ENCODE measurements around the gene KRTAP22-2. TPM values are rescaled to one million over a fixed set of nuclear protein-coding genes. Genes with fewer than 3 reads are reported as not detected.

The KRTAP22-2 gene
- total RNA-seq, 4 donors from 2014 or later, result not detected

DNA sequence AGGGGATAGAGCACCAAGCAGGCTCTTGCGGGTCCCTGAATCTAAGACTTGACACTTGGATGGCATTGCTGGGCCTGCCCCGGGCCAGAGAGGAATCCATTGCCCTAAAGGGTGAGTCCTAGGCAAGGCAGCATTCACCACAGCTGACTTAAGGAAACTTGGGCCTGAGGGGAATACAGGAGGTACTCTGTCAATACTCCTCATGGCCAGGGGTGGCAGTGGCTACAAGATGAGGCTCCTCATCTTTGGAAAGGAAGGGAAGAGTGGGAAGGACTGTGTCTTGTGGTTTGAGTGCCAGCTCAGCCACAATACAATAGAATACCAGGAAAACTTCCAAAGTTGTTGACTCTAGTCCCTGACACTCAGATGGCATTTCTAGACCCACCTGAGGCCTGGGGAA is 15.8 kb upstream of the KRTAP22-2 start:
- in situ Hi-C loops (cut with MboI; ENCODE audit: low pct_ligation_motif_present in 1 of 4, low pct_unique_long_range_greater_than_20kb in 1 of 4, low sequenced_read_pairs in 3 of 4), result no loop called here
- Histone ChIP-seq H3K27me3 (no peaks in the 10 kb centered on the region), H3K27ac (no peak overlapping the region), H3K9me3 (no peaks in the 10 kb centered on the region), H3K36me3 (no peaks in the 10 kb centered on the region), H3K4me3 (no peak overlapping the region), H3K4me1 (no peaks in the 10 kb centered on the region)
- DNase-seq, result no peak
- TF ChIP-seq, protein P1, sequence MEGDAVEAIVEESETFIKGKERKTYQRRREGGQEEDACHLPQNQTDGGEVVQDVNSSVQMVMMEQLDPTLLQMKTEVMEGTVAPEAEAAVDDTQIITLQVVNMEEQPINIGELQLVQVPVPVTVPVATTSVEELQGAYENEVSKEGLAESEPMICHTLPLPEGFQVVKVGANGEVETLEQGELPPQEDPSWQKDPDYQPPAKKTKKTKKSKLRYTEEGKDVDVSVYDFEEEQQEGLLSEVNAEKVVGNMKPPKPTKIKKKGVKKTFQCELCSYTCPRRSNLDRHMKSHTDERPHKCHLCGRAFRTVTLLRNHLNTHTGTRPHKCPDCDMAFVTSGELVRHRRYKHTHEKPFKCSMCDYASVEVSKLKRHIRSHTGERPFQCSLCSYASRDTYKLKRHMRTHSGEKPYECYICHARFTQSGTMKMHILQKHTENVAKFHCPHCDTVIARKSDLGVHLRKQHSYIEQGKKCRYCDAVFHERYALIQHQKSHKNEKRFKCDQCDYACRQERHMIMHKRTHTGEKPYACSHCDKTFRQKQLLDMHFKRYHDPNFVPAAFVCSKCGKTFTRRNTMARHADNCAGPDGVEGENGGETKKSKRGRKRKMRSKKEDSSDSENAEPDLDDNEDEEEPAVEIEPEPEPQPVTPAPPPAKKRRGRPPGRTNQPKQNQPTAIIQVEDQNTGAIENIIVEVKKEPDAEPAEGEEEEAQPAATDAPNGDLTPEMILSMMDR (IDR thresholded peaks at IDR 0.05), result no peak
- no peak for TF ChIP-seq EP300 (IDR thresholded peaks at IDR 0.05; ENCODE audit: low read depth)
- TF ChIP-seq POLR2A (IDR thresholded peaks at IDR 0.05), result no peak
- TF ChIP-seq POLR2AphosphoS5 (IDR thresholded peaks at IDR 0.05), result no peak
- intact Hi-C loops (cut with DNase I; ENCODE audit: low total_unique reads), result loop anchor here (10.0 kb wide), 1 partner anchor 59 kb away; no protein-coding TSS in a partner anchor
- 87% methylated on average over 2 of the region's 2 CpGs; no CpG with 5 or more reads in 1 of the 2 donors for WGBS, 2 donors (ENCODE audit: low coverage in 1 of 2)

DNA sequence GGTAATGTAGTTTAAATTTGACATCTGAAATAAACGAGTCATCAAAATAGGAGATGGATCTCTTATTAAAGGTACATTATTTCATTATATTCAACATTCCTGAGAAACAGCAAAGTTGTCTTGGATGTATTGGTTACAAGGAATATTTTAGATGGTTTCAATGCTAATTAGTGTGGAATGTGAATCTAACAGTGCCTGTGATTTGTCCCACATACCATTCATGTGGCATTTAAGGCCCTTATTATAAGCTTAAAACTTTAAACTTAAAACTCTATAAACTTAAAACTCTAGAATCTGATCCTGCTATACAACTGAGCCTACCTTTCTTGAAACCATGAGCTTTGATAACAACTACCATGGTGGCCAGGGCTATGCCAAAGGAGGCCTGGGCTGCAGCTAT is 10.6 kb upstream of the KRTAP22-2 start, which contains the start of gene KRTAP22-1:
KRTAP22-1 (plus strand) TSS at position 301 of the 400 bp plus-strand sequence.
- no peaks in the 10 kb centered on the region for H3K36me3 ChIP-seq
- no peaks in the 10 kb centered on the region for H3K9me3 ChIP-seq
- in situ Hi-C loops (cut with MboI; ENCODE audit: low pct_ligation_motif_present in 1 of 4, low pct_unique_long_range_greater_than_20kb in 1 of 4, low sequenced_read_pairs in 3 of 4) (no loop called here), intact Hi-C loops (cut with DNase I; ENCODE audit: low total_unique reads) (loop anchor here (10.0 kb wide), 1 partner anchor 64 kb away; no protein-coding TSS in a partner anchor)
- WGBS, 2 donors (ENCODE audit: low coverage in 1 of 2), result 29 to 33% methylated on average over 1 of the region's 1 CpG
- no peaks in the 10 kb centered on the region for H3K27me3 ChIP-seq
- no peak within 1 kb of the TSS for H3K4me3 ChIP-seq
- no peak for DNase-seq
- H3K4me1 ChIP-seq, result no peaks in the 10 kb centered on the region
- TF ChIP-seq, protein P1 (IDR thresholded peaks at IDR 0.05), result no peak
- TF ChIP-seq POLR2AphosphoS5 (IDR thresholded peaks at IDR 0.05), result no peak
- no peak for TF ChIP-seq POLR2A (IDR thresholded peaks at IDR 0.05)
- no peak for TF ChIP-seq EP300 (IDR thresholded peaks at IDR 0.05; ENCODE audit: low read depth)
- no peak within 1 kb of the TSS for H3K27ac ChIP-seq

DNA sequence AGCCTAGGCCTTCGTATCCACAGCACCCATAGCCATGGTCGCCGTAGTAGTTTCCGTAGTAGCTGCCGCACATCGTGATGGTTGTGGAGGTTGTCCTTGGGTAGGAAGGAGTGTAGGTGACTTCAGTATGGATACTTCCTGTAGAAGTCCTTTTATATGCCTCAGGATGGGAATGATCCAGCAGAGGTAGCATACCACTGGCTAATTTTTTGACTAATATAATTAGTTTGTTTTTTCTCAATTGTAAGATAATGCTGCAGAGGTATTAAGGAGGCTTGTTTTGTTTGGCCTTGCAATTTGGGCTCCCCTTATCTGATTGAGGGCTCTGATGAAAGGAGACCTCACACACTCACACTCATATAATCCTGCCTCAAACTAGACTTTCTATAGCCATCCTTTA is 8.6 kb upstream of the KRTAP22-2 start, which contains the start of gene KRTAP6-2:
KRTAP6-2 (minus strand) TSS at position 101 of the 400 bp plus-strand sequence; CDS start at position 73, 28 bp downstream.
- TF ChIP-seq POLR2A (IDR thresholded peaks at IDR 0.05) (no peak), EP300 (IDR thresholded peaks at IDR 0.05; ENCODE audit: low read depth) (no peak), POLR2AphosphoS5 (IDR thresholded peaks at IDR 0.05) (no peak)
- TF ChIP-seq, protein P1 (IDR thresholded peaks at IDR 0.05), result no peak
- no peak within 1 kb of the TSS for H3K27ac ChIP-seq
- DNase-seq, result no peak
- no peaks in the 10 kb centered on the region for H3K27me3 ChIP-seq
- in situ Hi-C loops (cut with MboI; ENCODE audit: low pct_ligation_motif_present in 1 of 4, low pct_unique_long_range_greater_than_20kb in 1 of 4, low sequenced_read_pairs in 3 of 4) (no loop called here), intact Hi-C loops (cut with DNase I; ENCODE audit: low total_unique reads) (no loop called here)
- no peak within 1 kb of the TSS for H3K4me3 ChIP-seq
- no peaks in the 10 kb centered on the region for H3K9me3 ChIP-seq
- no peaks in the 10 kb centered on the region for H3K4me1 ChIP-seq
- WGBS, 2 donors (ENCODE audit: low coverage in 1 of 2), result 96% methylated on average over 6 of the region's 6 CpGs; no CpG with 5 or more reads in 1 of the 2 donors
- no peaks in the 10 kb centered on the region for H3K36me3 ChIP-seq

DNA sequence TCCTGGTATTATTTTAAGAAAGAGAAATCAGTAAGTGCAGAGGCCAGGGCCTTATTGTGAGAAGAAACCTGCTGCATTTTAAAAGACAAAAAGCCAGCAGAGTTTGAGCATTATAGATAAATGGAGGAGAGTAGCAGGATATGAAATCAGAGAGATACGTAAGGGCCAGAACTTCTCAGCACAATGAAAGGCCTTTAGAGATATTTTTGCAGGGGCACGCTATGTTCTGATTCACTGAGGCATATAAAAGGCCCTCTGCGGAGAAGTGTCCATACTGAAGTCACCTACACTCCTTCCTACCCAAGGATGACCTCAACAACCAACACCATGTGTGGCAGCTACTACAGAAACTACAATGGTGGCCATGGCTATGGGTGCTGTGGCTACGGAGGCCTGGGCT is 1.9 kb upstream of the KRTAP22-2 start, which contains the start of gene KRTAP6-3:
KRTAP6-3 (plus strand) TSS at position 301 of the 400 bp plus-strand sequence; CDS start at position 307, 6 bp downstream.
- WGBS, 2 donors (ENCODE audit: low coverage in 1 of 2), result 85 to 89% methylated on average over 2 to 4 of the region's 4 CpGs
- Histone ChIP-seq H3K9me3 (no peaks in the 10 kb centered on the region), H3K4me3 (no peak within 1 kb of the TSS), H3K4me1 (no peaks in the 10 kb centered on the region), H3K27ac (no peak within 1 kb of the TSS), H3K36me3 (no peaks in the 10 kb centered on the region), H3K27me3 (no peaks in the 10 kb centered on the region)
- in situ Hi-C loops (cut with MboI; ENCODE audit: low pct_ligation_motif_present in 1 of 4, low pct_unique_long_range_greater_than_20kb in 1 of 4, low sequenced_read_pairs in 3 of 4), result no loop called here
- TF ChIP-seq POLR2A (IDR thresholded peaks at IDR 0.05) (no peak), EP300 (IDR thresholded peaks at IDR 0.05; ENCODE audit: low read depth) (no peak), POLR2AphosphoS5 (IDR thresholded peaks at IDR 0.05) (no peak)
- TF ChIP-seq, protein P1 (IDR thresholded peaks at IDR 0.05), result no peak
- DNase-seq, result no peak
- intact Hi-C loops (cut with DNase I; ENCODE audit: low total_unique reads), result no loop called here
